DND-41 (cell line): ENCODE data around the gene ASB7.
"Not testable (repeated sequence)": the region's sequence is repeated elsewhere in the genome, so short reads cannot be mapped to it uniquely, and the experiment has no call there.

Experiments
- ATAC-seq: fragments of 200-7000 bp; cut with Tn5 transposase; 3 replicates; pipeline ENCODE4 v1.9.1; 2021; ENCODE audit warnings: low read depth; ENCODE audit not compliant: insufficient read depth
- DNase-seq: peaks from one replicate; pipeline ENCODE4 v3.0.0-alpha.2; 2020
- H2AFZ ChIP-seq: 2 replicates; pipeline ENCODE4 v1.6.0; 2012; ENCODE audit warnings: low read depth, low read length
- H3K27ac ChIP-seq: 2 replicates; pipeline ENCODE4 v1.5.1; 2012; ENCODE audit warnings: low read length, inconsistent platforms
- H3K27me3 ChIP-seq: fragments of 200-600 bp; sonication (generic); 2 replicates; pipeline ENCODE4 v1.6.0; 2012; ENCODE audit warnings: low read length, mild to moderate bottlenecking, inconsistent platforms; ENCODE audit not compliant: insufficient read depth, poor library complexity
- H3K36me3 ChIP-seq: 2 replicates; pipeline ENCODE4 v1.5.1; 2012; ENCODE audit warnings: low read length, inconsistent platforms; ENCODE audit not compliant: insufficient read depth
- H3K4me1 ChIP-seq: 2 replicates; pipeline ENCODE4 v1.5.1; 2012; ENCODE audit warnings: mild to moderate bottlenecking, low read length; ENCODE audit not compliant: insufficient read depth
- H3K4me2 ChIP-seq: 2 replicates; pipeline ENCODE4 v1.6.0; 2012; ENCODE audit warnings: mild to moderate bottlenecking, moderate library complexity, low read length, inconsistent platforms; ENCODE audit not compliant: insufficient read depth
- H3K4me3 ChIP-seq, 2 experiments: fragments of 200-600 bp in 1 of 2; shearing (Covaris generic) in 1 of 2; 2 replicates each; pipeline ENCODE4 v1.5.1; 2012 to 2016; ENCODE audit warnings: inconsistent platforms in 2 of 2, low read length in 2 of 2, mild to moderate bottlenecking in 2 of 2, low read depth in 1 of 2, moderate library complexity in 1 of 2
- H3K79me2 ChIP-seq: 2 replicates; pipeline ENCODE4 v1.6.0; 2012; ENCODE audit warnings: low read length, inconsistent platforms; ENCODE audit not compliant: insufficient read depth
- H3K9ac ChIP-seq: 2 replicates; pipeline ENCODE4 v1.6.0; 2012; ENCODE audit warnings: low read depth, mild to moderate bottlenecking, inconsistent platforms, low read length, moderate library complexity
- H3K9me3 ChIP-seq: 2 replicates; pipeline ENCODE4 v1.5.1; 2012; ENCODE audit warnings: low read length, moderate library complexity, mild to moderate bottlenecking, inconsistent platforms; ENCODE audit not compliant: insufficient read depth, severe bottlenecking
- H4K20me1 ChIP-seq: 2 replicates; pipeline ENCODE4 v1.6.0; 2012; ENCODE audit warnings: low read length; ENCODE audit not compliant: insufficient read depth
- CTCF ChIP-seq: IDR thresholded peaks from 2 replicates; pipeline ENCODE4 v1.5.1; 2012; ENCODE audit warnings: borderline replicate concordance, low read length, moderate library complexity, mild to moderate bottlenecking; ENCODE audit not compliant: poor library complexity, severe bottlenecking; ENCODE audit errors: extremely low read depth
- EZH2 ChIP-seq: IDR thresholded peaks from 3 replicates; pipeline ENCODE4 v1.6.1; 2012; ENCODE audit warnings: borderline replicate concordance, low read depth, mild to moderate bottlenecking, moderate library complexity, low read length, inconsistent platforms; ENCODE audit not compliant: severe bottlenecking

ASB7 gene

GRCh38 chr15:100671124-100671680, 68.8 kb downstream of the ASB7 start:
- no peaks in the 10 kb centered on the region for H3K79me2 ChIP-seq
- H3K27me3 ChIP-seq, result no peaks in the 10 kb centered on the region
- ATAC-seq (no peak), DNase-seq (no peak)
- H3K4me1 ChIP-seq, result no peaks in the 10 kb centered on the region
- H4K20me1 ChIP-seq, result no peaks in the 10 kb centered on the region
- no peak overlapping the region for H3K9ac ChIP-seq
- H3K36me3 ChIP-seq, result no peaks in the 10 kb centered on the region
- H3K4me3 ChIP-seq, result no peak overlapping the region
- H3K27ac ChIP-seq, result no peak overlapping the region
- H3K9me3 ChIP-seq, result no peaks in the 10 kb centered on the region
- no peak overlapping the region for H3K4me2 ChIP-seq
- no peak overlapping the region for H2AFZ ChIP-seq
- no peak for TF ChIP-seq CTCF
- no peak for TF ChIP-seq EZH2

GRCh38 chr15:100671858-100672543, 69.6 kb downstream of the ASB7 start:
- Histone ChIP-seq H3K36me3 (no peaks in the 10 kb centered on the region), H3K79me2 (no peaks in the 10 kb centered on the region), H3K27me3 (no peaks in the 10 kb centered on the region), H4K20me1 (no peaks in the 10 kb centered on the region), H3K9me3 (no peaks in the 10 kb centered on the region), H3K27ac (no peak overlapping the region), H3K4me2 (no peak overlapping the region), H3K9ac (no peak overlapping the region), H3K4me3 (no peak overlapping the region), H2AFZ (no peak overlapping the region), H3K4me1 (no peaks in the 10 kb centered on the region)
- DNase-seq, result no peak
- ATAC-seq, result no peak
- TF ChIP-seq CTCF (peak; percentile 18), EZH2 (no peak)

DNA sequence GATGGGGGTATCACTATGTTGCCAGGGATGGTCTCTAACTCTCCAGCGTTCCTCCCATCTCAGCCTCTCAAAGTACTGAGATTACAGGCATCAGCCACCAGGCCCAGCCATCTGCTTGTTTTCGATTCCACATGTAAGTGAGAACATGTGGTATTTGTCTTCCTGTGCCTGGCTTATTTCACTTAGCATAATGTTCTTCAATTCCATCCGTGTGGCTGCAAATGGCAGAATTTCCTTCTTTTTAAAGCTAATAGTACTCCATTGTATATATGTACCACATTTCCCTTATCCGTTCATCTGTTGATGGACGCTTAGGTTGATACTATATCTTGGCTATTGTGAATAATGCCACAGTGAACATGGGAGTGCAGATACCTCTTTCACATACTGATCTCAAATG, 70.6 kb downstream of the ASB7 start:
- Histone ChIP-seq H3K4me3 (no peak overlapping the region), H3K4me1 (no peaks in the 10 kb centered on the region), H2AFZ (no peak overlapping the region), H3K9me3 (no peaks in the 10 kb centered on the region), H3K4me2 (no peak overlapping the region), H3K79me2 (no peaks in the 10 kb centered on the region), H4K20me1 (no peaks in the 10 kb centered on the region), H3K27ac (no peak overlapping the region), H3K27me3 (no peaks in the 10 kb centered on the region), H3K36me3 (no peaks in the 10 kb centered on the region), H3K9ac (no peak overlapping the region)
- TF ChIP-seq CTCF (no peak), EZH2 (no peak)
- no peak for DNase-seq
- ATAC-seq, result no peak

DNA sequence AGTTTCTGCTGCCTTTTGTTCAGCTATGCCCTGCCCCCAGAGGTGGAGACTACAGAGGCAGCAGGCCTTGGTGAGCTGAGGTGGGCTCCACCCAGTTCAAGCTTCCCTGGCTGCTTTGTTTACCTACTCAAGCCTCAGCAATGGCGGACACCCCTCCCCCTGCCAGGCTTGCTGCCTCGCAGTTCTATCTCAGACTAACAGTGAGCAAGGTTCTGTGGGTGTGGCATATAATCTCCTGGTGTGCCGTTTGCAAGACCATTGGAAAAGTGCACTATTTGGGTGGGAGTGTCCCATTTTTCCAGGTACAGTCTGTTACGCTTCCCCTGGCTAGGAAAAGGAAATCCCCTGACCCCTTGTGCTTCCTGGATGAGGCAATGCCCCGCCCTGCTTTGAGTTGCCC, 76.8 kb downstream of the ASB7 start:
- not testable (repeated sequence) for H2AFZ ChIP-seq, ATAC-seq, H3K9ac ChIP-seq, H3K4me2 ChIP-seq, H3K27ac ChIP-seq, H3K4me3 ChIP-seq, H3K79me2 ChIP-seq, H3K27me3 ChIP-seq, H3K36me3 ChIP-seq, DNase-seq, H3K9me3 ChIP-seq, H3K4me1 ChIP-seq, H4K20me1 ChIP-seq
